GM18907 (cell line): ENCODE results near the gene MGAT5.

Source experiments
- ATAC-seq: cut with Tn5 transposase; IDR thresholded peaks from one replicate; pipeline ENCODE4 v1.9.1; 2021; ENCODE audit warnings: mild to moderate bottlenecking, moderate library complexity; ENCODE audit not compliant: unreplicated experiment

MGAT5 gene

GRCh38 chr2:134413430-134413829 is 159.6 kb downstream of the MGAT5 start:
- ATAC-seq, result no peak

GRCh38 chr2:134413912-134414311 is 160.0 kb downstream of the MGAT5 start:
- no peak for ATAC-seq

- ATAC-seq, result no peak
Observed at GRCh38 chr2:134416018-134416417, 162.1 kb downstream of the MGAT5 start.

- no peak for ATAC-seq
Observed at GRCh38 chr2:134416637-134417036, 162.8 kb downstream of the MGAT5 start.

- ATAC-seq, result no peak
Observed at GRCh38 chr2:134417968-134418582, 164.2 kb downstream of the MGAT5 start.

GRCh38 chr2:134420259-134420658 is 166.4 kb downstream of the MGAT5 start:
- no peak for ATAC-seq

- no peak for ATAC-seq
Observed at GRCh38 chr2:134420920-134421319, 167.0 kb downstream of the MGAT5 start.

- ATAC-seq, result no peak
Observed at GRCh38 chr2:134421556-134422328, 167.9 kb downstream of the MGAT5 start.

GRCh38 chr2:134425724-134426496 is 172.0 kb downstream of the MGAT5 start:
- no peak for ATAC-seq

GRCh38 chr2:134426721-134427120 is 172.8 kb downstream of the MGAT5 start:
- ATAC-seq, result no peak

GRCh38 chr2:134429886-134430285 is 176.0 kb downstream of the MGAT5 start:
- ATAC-seq, result no peak

- no peak for ATAC-seq
Observed at GRCh38 chr2:134431838-134432434, 178.1 kb downstream of the MGAT5 start.

- no peak for ATAC-seq
Observed at GRCh38 chr2:134432435-134432883, 178.6 kb downstream of the MGAT5 start.

- ATAC-seq, result no peak
Observed at GRCh38 chr2:134433469-134433868, 179.6 kb downstream of the MGAT5 start.

- ATAC-seq, result no peak
Observed at GRCh38 chr2:134433979-134434378, 180.1 kb downstream of the MGAT5 start.

- ATAC-seq, result no peak
Observed at GRCh38 chr2:134435505-134435904, 181.6 kb downstream of the MGAT5 start.

GRCh38 chr2:134435936-134436335 is 182.1 kb downstream of the MGAT5 start:
- ATAC-seq, result no peak

GRCh38 chr2:134436706-134437105 is 182.8 kb downstream of the MGAT5 start:
- ATAC-seq, result no peak

GRCh38 chr2:134438371-134438770 is 184.5 kb downstream of the MGAT5 start:
- ATAC-seq, result no peak

GRCh38 chr2:134440336-134440909 is 186.6 kb downstream of the MGAT5 start:
- no peak for ATAC-seq
